Trophoblast cell (in vitro differentiated cells and primary cell): Measurements from ENCODE around the gene LPCAT1.
"Not testable (repeated sequence)": the region's sequence is repeated elsewhere in the genome, so short reads cannot be mapped to it uniquely, and the experiment has no call there.

Experiments
- DNase-seq, 2 donors: peaks; one replicate each; pipeline ENCODE4 v3.0.0-alpha.2; 2016
- H2AFZ ChIP-seq: 2 replicates; pipeline ENCODE4 v1.6.1; 2013; ENCODE audit warnings: low read length, moderate library complexity, mild to moderate bottlenecking; ENCODE audit not compliant: insufficient read depth, poor library complexity
- H2AK5ac ChIP-seq: 2 replicates; pipeline ENCODE4 v1.6.1; 2013; ENCODE audit warnings: mild to moderate bottlenecking, low read length
- H2BK120ac ChIP-seq: 2 replicates; pipeline ENCODE4 v1.6.1; 2013; ENCODE audit warnings: low read length, mild to moderate bottlenecking, moderate library complexity; ENCODE audit not compliant: insufficient read depth, poor library complexity
- H2BK12ac ChIP-seq: 2 replicates; pipeline ENCODE4 v1.6.1; 2013; ENCODE audit warnings: mild to moderate bottlenecking, low read length, moderate library complexity
- H2BK5ac ChIP-seq: 2 replicates; pipeline ENCODE4 v1.6.1; 2013; ENCODE audit warnings: low read length, low read depth, moderate library complexity, mild to moderate bottlenecking; ENCODE audit not compliant: poor library complexity
- H3K14ac ChIP-seq: 2 replicates; pipeline ENCODE4 v1.6.1; 2013; ENCODE audit warnings: mild to moderate bottlenecking, low read length
- H3K18ac ChIP-seq: 2 replicates; pipeline ENCODE4 v1.6.1; 2013; ENCODE audit warnings: mild to moderate bottlenecking, low read length
- H3K23ac ChIP-seq: 2 replicates; pipeline ENCODE4 v1.6.1; 2013; ENCODE audit warnings: low read length
- H3K27ac ChIP-seq: 2 replicates; pipeline ENCODE4 v1.5.1; 2013; ENCODE audit warnings: low read depth, mild to moderate bottlenecking, inconsistent platforms, low read length, moderate library complexity
- H3K27me3 ChIP-seq: 2 replicates; pipeline ENCODE4 v1.6.1; 2013; ENCODE audit warnings: inconsistent platforms, mild to moderate bottlenecking, low read length, moderate library complexity; ENCODE audit not compliant: insufficient read depth
- H3K36me3 ChIP-seq, 2 experiments: 1 replicate in 1 of 2; 2 replicates in 1 of 2; pipeline ENCODE4 v1.6.1; 2013; ENCODE audit warnings: low read length in 2 of 2, mild to moderate bottlenecking in 2 of 2, moderate library complexity in 1 of 2; ENCODE audit not compliant: insufficient read depth in 2 of 2, control insufficient read depth in 1 of 2
- H3K4ac ChIP-seq: 2 replicates; pipeline ENCODE4 v1.6.1; 2013; ENCODE audit warnings: low read depth, mild to moderate bottlenecking, low read length, moderate library complexity
- H3K4me1 ChIP-seq, 2 experiments: 1 replicate in 1 of 2; 2 replicates in 1 of 2; pipeline ENCODE4 v1.6.1; 2013; ENCODE audit warnings: low read length in 2 of 2, mild to moderate bottlenecking in 2 of 2, moderate library complexity in 1 of 2; ENCODE audit not compliant: insufficient read depth in 2 of 2, control insufficient read depth in 1 of 2
- H3K4me2 ChIP-seq: 2 replicates; pipeline ENCODE4 v1.6.1; 2013; ENCODE audit warnings: inconsistent platforms, mild to moderate bottlenecking, low read length, moderate library complexity
- H3K4me3 ChIP-seq: 2 replicates; pipeline ENCODE4 v1.5.1; 2013; ENCODE audit warnings: mild to moderate bottlenecking, low read depth, low read length, inconsistent platforms
- H3K79me1 ChIP-seq: one replicate; pipeline ENCODE4 v1.6.1; 2013; ENCODE audit warnings: low read length
- H3K79me2 ChIP-seq: 2 replicates; pipeline ENCODE4 v1.6.1; 2013; ENCODE audit warnings: low read length, mild to moderate bottlenecking; ENCODE audit not compliant: control insufficient read depth, insufficient read depth, poor library complexity
- H3K9ac ChIP-seq: 2 replicates; pipeline ENCODE4 v1.6.1; 2013; ENCODE audit warnings: mild to moderate bottlenecking, low read length
- H3K9me3 ChIP-seq: 2 replicates; pipeline ENCODE4 v1.6.1; 2013; ENCODE audit warnings: low read depth, mild to moderate bottlenecking, control low read depth, inconsistent platforms, low read length; ENCODE audit not compliant: insufficient read depth
- H4K12ac ChIP-seq: 2 replicates; pipeline ENCODE4 v1.6.1; 2013; ENCODE audit warnings: low read depth, mild to moderate bottlenecking, low read length, moderate library complexity
- H4K8ac ChIP-seq: 2 replicates; pipeline ENCODE4 v1.6.1; 2013; ENCODE audit warnings: low read depth, mild to moderate bottlenecking, low read length, moderate library complexity
- H4K91ac ChIP-seq: one replicate; pipeline ENCODE4 v1.6.1; 2013; ENCODE audit warnings: low read depth, mild to moderate bottlenecking, low read length, moderate library complexity
- WGBS: extraction: QIAGEN DNeasy Blood & Tissue Kit; methylation state at CpG from one replicate; pipeline ENCODE4 v1.1.7; 2013; ENCODE audit warnings: missing lambda C conversion rate; ENCODE audit not compliant: insufficient read length, insufficient coverage; ENCODE audit errors: extremely low coverage; 5-methylcytosine and 5-hydroxymethylcytosine counted together

Gene LPCAT1

DNA sequence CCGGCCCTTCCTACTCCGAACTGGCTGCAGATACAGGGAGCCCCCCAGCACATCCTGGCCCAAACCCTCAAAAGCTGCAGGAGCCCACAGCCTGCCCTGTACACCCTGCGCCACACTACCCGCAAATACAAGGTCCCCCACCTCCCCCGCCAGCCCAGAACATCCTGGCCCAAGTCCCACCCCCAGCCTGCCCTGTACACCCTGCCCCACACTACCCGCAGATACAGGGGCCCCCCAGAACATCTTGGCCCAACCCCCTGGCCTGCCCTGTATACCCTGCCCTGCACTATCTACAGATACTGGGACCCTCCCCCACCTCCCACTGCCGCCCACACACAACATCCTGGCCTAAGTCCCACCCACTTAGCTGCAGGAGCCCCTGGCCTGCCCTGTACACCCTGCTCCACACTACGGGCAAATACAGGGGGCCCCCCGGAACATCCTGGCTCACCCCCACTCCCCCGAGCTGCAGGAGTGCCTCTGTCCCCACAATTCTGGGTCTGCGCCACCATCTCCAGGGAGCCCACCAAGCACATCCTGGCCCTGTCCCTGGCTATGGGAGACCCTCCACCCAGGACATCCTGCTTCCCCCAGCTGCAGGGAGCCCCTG lies 8.3 kb downstream of the LPCAT1 start:
- H2BK12ac ChIP-seq: peak overlapping the region; percentile 75

DNA sequence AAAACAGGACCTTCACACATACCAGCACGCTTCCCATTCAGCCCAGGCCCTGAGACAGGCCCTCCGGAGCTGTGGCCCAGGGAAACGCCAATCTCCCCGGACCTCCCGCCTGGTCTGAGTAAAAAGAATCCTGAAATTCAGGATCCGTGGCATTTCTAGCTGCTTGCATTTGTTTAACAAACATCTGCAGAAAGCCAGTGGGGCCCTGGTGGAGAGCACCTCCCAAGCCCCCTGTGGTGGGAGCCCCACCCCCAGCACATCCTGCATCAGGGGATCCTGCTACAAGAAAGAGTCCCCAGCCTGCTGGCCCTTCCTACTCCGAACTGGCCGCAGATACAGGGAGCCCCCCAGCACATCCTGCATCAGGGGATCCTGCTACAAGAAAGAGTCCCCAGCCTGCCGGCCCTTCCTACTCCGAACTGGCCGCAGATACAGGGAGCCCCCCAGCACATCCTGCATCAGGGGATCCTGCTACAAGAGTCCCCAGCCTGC lies 8.9 kb downstream of the LPCAT1 start:
- peak overlapping the region; percentile 96 for H3K27ac ChIP-seq
- H4K8ac ChIP-seq: peak overlapping the region; percentile 78
- H3K9me3 ChIP-seq, H4K12ac ChIP-seq, H3K23ac ChIP-seq, H3K4me3 ChIP-seq, H3K9ac ChIP-seq, H3K27me3 ChIP-seq, H2AFZ ChIP-seq: not testable (repeated sequence)
- peak overlapping the region; percentile 82 for H2BK120ac ChIP-seq
- H2BK5ac ChIP-seq: peak overlapping the region; percentile 92
- WGBS: no CpG with 5 or more reads among the region's 11 CpGs
- peak overlapping the region; percentile 95 for H4K91ac ChIP-seq
- peak; percentile 97 to 99 for DNase-seq
- peak overlapping the region; percentile 90 for H3K18ac ChIP-seq
- H3K4me2 ChIP-seq: peak overlapping the region; percentile 45
- peak overlapping the region; percentile 95 for H2AK5ac ChIP-seq
- H3K4me1 ChIP-seq: peaks cover 54 to 56% of the 10 kb centered on the region in 2 experiments
- peaks cover 33% of the 10 kb centered on the region for H3K79me1 ChIP-seq
- H2BK12ac ChIP-seq: peak overlapping the region; percentile 72
- peak overlapping the region; percentile 75 for H3K4ac ChIP-seq
- peaks cover 47 to 55% of the 10 kb centered on the region in 2 experiments for H3K36me3 ChIP-seq
- H3K79me2 ChIP-seq: peaks cover 49% of the 10 kb centered on the region
- peak overlapping the region; percentile 88 for H3K14ac ChIP-seq

More for the DNA sequence above, 8.3 kb downstream of the LPCAT1 start:
- Histone ChIP-seq H4K12ac (peak overlapping the region; percentile 5), H2AK5ac (peak overlapping the region; percentile 95), H4K91ac (peak overlapping the region; percentile 95), H3K4me1 (peaks cover 55 to 57% of the 10 kb centered on the region in 2 experiments), H4K8ac (peak overlapping the region; percentile 78), H3K36me3 (peaks cover 47 to 58% of the 10 kb centered on the region in 2 experiments), H3K14ac (peak overlapping the region; percentile 88), H2BK120ac (peak overlapping the region; percentile 82), H3K4me3 (no peak overlapping the region), H3K4me2 (peak overlapping the region; percentile 45), H3K79me2 (peaks cover 53% of the 10 kb centered on the region), H3K27me3 (no peaks in the 10 kb centered on the region), H2BK5ac (peak overlapping the region; percentile 92), H2AFZ (peak overlapping the region; percentile 19), H3K18ac (peak overlapping the region; percentile 90), H3K9ac (no peak overlapping the region), H3K23ac (no peak overlapping the region), H3K4ac (peak overlapping the region; percentile 75), H3K27ac (peak overlapping the region; percentile 96), H3K79me1 (peaks cover 33% of the 10 kb centered on the region), H3K9me3 (no peaks in the 10 kb centered on the region)
- no peak for DNase-seq
- no CpG with 5 or more reads among the region's 11 CpGs for WGBS

- H4K8ac ChIP-seq: peak overlapping the region; percentile 63
- no peak overlapping the region for H3K23ac ChIP-seq
- H3K18ac ChIP-seq: peak overlapping the region; percentile 71
- peaks cover 52 to 54% of the 10 kb centered on the region in 2 experiments for H3K4me1 ChIP-seq
- H3K9ac ChIP-seq: no peak overlapping the region
- peak overlapping the region; percentile 78 for H4K91ac ChIP-seq
- H3K36me3 ChIP-seq: peaks cover 47 to 53% of the 10 kb centered on the region in 2 experiments
- no peaks in the 10 kb centered on the region for H3K9me3 ChIP-seq
- peak overlapping the region; percentile 51 for H3K14ac ChIP-seq
- peak overlapping the region; percentile 45 for H3K4me2 ChIP-seq
- H2BK120ac ChIP-seq: peak overlapping the region; percentile 36
- H4K12ac ChIP-seq: peak overlapping the region; percentile 22
- peak; percentile 80 to 87 for DNase-seq
- peak overlapping the region; percentile 96 for H3K27ac ChIP-seq
- peak overlapping the region; percentile 11 for H2BK5ac ChIP-seq
- peak overlapping the region; percentile 50 for H2BK12ac ChIP-seq
- peak overlapping the region; percentile 87 for H3K4ac ChIP-seq
- WGBS: no CpG with 5 or more reads among the region's 30 CpGs
- no peaks in the 10 kb centered on the region for H3K27me3 ChIP-seq
- H3K4me3 ChIP-seq: no peak overlapping the region
- H3K79me1 ChIP-seq: peaks cover 33% of the 10 kb centered on the region
- peak overlapping the region; percentile 31 for H2AK5ac ChIP-seq
- H3K79me2 ChIP-seq: peaks cover 45% of the 10 kb centered on the region
- no peak overlapping the region for H2AFZ ChIP-seq
Observed at GRCh38 chr5:1514027-1514818, 9.5 kb downstream of the LPCAT1 start.

DNA sequence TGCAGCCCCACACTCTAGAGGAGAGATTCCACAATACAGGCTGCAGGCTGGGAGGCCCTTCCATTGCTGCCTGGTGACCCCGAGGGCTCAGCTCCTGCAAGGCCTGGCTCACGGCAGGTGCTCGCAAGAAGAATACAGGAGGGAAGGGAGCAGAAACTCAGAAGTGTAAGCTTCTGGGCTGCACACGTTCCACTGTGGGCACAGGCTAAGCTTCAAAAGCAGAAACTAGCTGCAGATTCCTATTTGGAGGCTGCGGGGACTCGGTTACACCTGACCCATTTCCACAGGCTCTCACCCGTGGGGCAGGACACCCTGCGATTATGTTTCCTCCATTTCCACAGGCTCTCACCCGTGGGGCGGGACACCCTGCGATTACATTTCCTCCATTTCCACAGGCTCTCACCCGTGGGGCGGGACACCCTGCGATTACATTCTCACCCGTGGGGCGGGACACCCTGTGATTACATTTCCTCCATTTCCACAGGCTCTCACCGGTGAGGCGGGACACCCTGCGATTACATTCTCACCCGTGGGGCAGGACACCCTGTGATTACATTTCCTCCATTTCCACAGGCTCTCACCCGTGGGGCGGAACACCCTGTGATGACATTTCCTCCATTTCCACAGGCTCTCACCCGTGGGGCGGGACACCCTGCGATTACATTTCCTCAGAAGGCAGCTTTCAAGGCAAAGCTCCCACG lies 10.3 kb downstream of the LPCAT1 start:
- no CpG with 5 or more reads among the region's 26 CpGs for WGBS
- Histone ChIP-seq H3K27me3 (no peaks in the 10 kb centered on the region), H3K9me3 (no peaks in the 10 kb centered on the region), H2BK12ac (peak overlapping the region; percentile 50), H2BK120ac (peak overlapping the region; percentile 36), H4K91ac (peak overlapping the region; percentile 78), H3K27ac (peak overlapping the region; percentile 96), H4K8ac (peak overlapping the region; percentile 62), H3K4ac (peak overlapping the region; percentile 87), H3K4me1 (peaks cover 52 to 54% of the 10 kb centered on the region in 2 experiments), H3K4me2 (no peak overlapping the region), H2AFZ (no peak overlapping the region), H3K79me2 (peaks cover 41% of the 10 kb centered on the region), H4K12ac (no peak overlapping the region), H2BK5ac (peak overlapping the region; percentile 11), H3K18ac (peak overlapping the region; percentile 71), H3K79me1 (peaks cover 33% of the 10 kb centered on the region), H3K23ac (no peak overlapping the region), H3K4me3 (no peak overlapping the region), H3K36me3 (peaks cover 49 to 52% of the 10 kb centered on the region in 2 experiments), H3K9ac (no peak overlapping the region), H3K14ac (peak overlapping the region; percentile 45), H2AK5ac (peak overlapping the region; percentile 31)
- no peak for DNase-seq
